HuH-7 (cell line): ENCODE measurements around the gene C19orf33.
A peak's percentile ranks its signal among the peaks of the same experiment; 100 is the strongest.

Experiments
- DNase-seq: peaks from one replicate; pipeline ENCODE4 v3.0.0; 2011; ENCODE audit warnings: low spot score

Gene C19orf33

GRCh38 chr19:38280030-38280921, 23.8 kb upstream of the C19orf33 start:
- DNase-seq, result no peak

- no peak for DNase-seq
These were observed 22.1 kb upstream of the C19orf33 start for GRCh38 chr19:38281811-38282566.

- DNase-seq, result no peak
These were observed 20.8 kb upstream of the C19orf33 start for GRCh38 chr19:38283271-38283670.

- no peak for DNase-seq
These were observed 19.6 kb upstream of the C19orf33 start for GRCh38 chr19:38284422-38284821.

GRCh38 chr19:38285567-38285966, 18.5 kb upstream of the C19orf33 start:
- DNase-seq, result no peak

- DNase-seq, result no peak
These were observed 16.4 kb upstream of the C19orf33 start for GRCh38 chr19:38287604-38288003.

- no peak for DNase-seq
These were observed 15.8 kb upstream of the C19orf33 start for GRCh38 chr19:38288123-38288855.

- DNase-seq, result no peak
These were observed 14.1 kb upstream of the C19orf33 start for GRCh38 chr19:38289955-38290354.

- no peak for DNase-seq
These were observed 13.4 kb upstream of the C19orf33 start for GRCh38 chr19:38290631-38291147.

GRCh38 chr19:38291855-38292254, 12.2 kb upstream of the C19orf33 start:
- no peak for DNase-seq

GRCh38 chr19:38293281-38293680, 10.8 kb upstream of the C19orf33 start:
- no peak for DNase-seq

- DNase-seq, result no peak
These were observed 10.0 kb upstream of the C19orf33 start for GRCh38 chr19:38294090-38294489.

GRCh38 chr19:38298821-38299680, 5.0 kb upstream of the C19orf33 start:
- DNase-seq, result no peak

- no peak for DNase-seq
These were observed 358 bp downstream of the C19orf33 start for GRCh38 chr19:38304352-38304865.

- peak; percentile 96 for DNase-seq
These were observed 897 bp downstream of the C19orf33 start for GRCh38 chr19:38304866-38305429.

GRCh38 chr19:38306236-38306635, 2.2 kb downstream of the C19orf33 start:
- no peak for DNase-seq

- DNase-seq, result no peak
These were observed 3.0 kb downstream of the C19orf33 start for GRCh38 chr19:38307076-38307475.

- DNase-seq, result no peak
These were observed 3.5 kb downstream of the C19orf33 start for GRCh38 chr19:38307597-38307996.

- no peak for DNase-seq
These were observed 4.1 kb downstream of the C19orf33 start for GRCh38 chr19:38308006-38308766.
